PC-9 (cell line): ENCODE results near the gene EPHX1. TPM values are rescaled to one million over a fixed set of nuclear protein-coding genes. Genes with fewer than 3 reads are reported as not detected.

ENCODE experiments used
- BruUV-seq: library from RNA; stranded (reverse); fragments of 400-500 nt; replicated peaks from 2 replicates; lab custom pipeline; 2021; lab: Mats Ljungman, UMichigan
- CTCF ChIA-PET: fragments of 300-600 bp; sonication (Branson Sonifier 250); formaldehyde crosslinking; loops from one replicate; lab custom pipeline; 2022; ENCODE audit warnings: antibody characterized with exemption; lab: Charles Lee
- POLR2A ChIA-PET: fragments of 300-600 bp; sonication (Branson Sonifier 250); formaldehyde crosslinking; loops from one replicate; lab custom pipeline; 2022; ENCODE audit warnings: antibody characterized with exemption; ENCODE audit not compliant: unreplicated experiment; lab: Charles Lee
- DNase-seq, 2 experiments: peaks; one replicate each; pipeline versions ENCODE4 v3.0.0 to v3.0.0-alpha.2; 2015 to 2022; ENCODE audit warnings: mixed read lengths in 1 of 2
- H2AFZ ChIP-seq: fragments of 200-600 bp; sonication (generic); 2 replicates; pipeline ENCODE4 v1.8.1; 2017; ENCODE audit warnings: antibody characterized with exemption
- H3F3A ChIP-seq: fragments of 200-600 bp; sonication (generic); 2 replicates; pipeline ENCODE4 v1.8.1; 2017; ENCODE audit warnings: antibody characterized with exemption, mild to moderate bottlenecking, low read depth; ENCODE audit not compliant: insufficient read depth
- H3K27ac ChIP-seq: fragments of 200-600 bp; sonication (generic); 2 replicates; pipeline ENCODE4 v1.6.1; 2016; ENCODE audit warnings: mixed run types
- H3K27me3 ChIP-seq: fragments of 200-600 bp; sonication (generic); 2 replicates; pipeline ENCODE4 v1.6.1; 2016; ENCODE audit warnings: low read depth, mixed run types; ENCODE audit not compliant: insufficient read depth
- H3K36me3 ChIP-seq: fragments of 200-600 bp; sonication (generic); 2 replicates; pipeline ENCODE4 v1.6.1; 2016; ENCODE audit warnings: low read depth, mixed run types
- H3K4me1 ChIP-seq: fragments of 200-600 bp; sonication (generic); replicated peaks from 2 replicates; pipeline ENCODE4 v1.6.1; 2016; ENCODE audit warnings: mixed run types; ENCODE audit not compliant: insufficient read depth
- H3K4me2 ChIP-seq: fragments of 200-600 bp; sonication (generic); 2 replicates; pipeline ENCODE4 v1.6.1; 2017; ENCODE audit warnings: mixed run types
- H3K4me3 ChIP-seq: fragments of 200-600 bp; sonication (generic); 2 replicates; pipeline ENCODE4 v1.6.1; 2016; ENCODE audit warnings: mixed run types
- H3K79me2 ChIP-seq: fragments of 200-600 bp; sonication (generic); 2 replicates; pipeline ENCODE4 v1.6.1; 2017; ENCODE audit warnings: low read depth, mixed run types
- H3K9me2 ChIP-seq: fragments of 200-600 bp; sonication (generic); 2 replicates; pipeline ENCODE4 v1.8.1; 2017; ENCODE audit warnings: mild to moderate bottlenecking; ENCODE audit not compliant: insufficient read depth
- H3K9me3 ChIP-seq: fragments of 200-600 bp; sonication (generic); 2 replicates; pipeline ENCODE4 v1.8.1; 2016; ENCODE audit warnings: low read depth; ENCODE audit not compliant: insufficient read depth
- H4K20me1 ChIP-seq: fragments of 200-600 bp; sonication (generic); 2 replicates; pipeline ENCODE4 v1.8.1; 2017; ENCODE audit not compliant: insufficient read depth
- EZH2 ChIP-seq: fragments of 200-600 bp; sonication (generic); IDR thresholded peaks from 2 replicates; pipeline ENCODE4 v1.8.0; 2017; ENCODE audit warnings: antibody characterized with exemption, low read depth
- intact Hi-C: fragments of 100-400 bp; cut with micrococcal nuclease; formaldehyde crosslinking; loops from one replicate; pipeline ENCODE4 v1.10.0; 2022; ENCODE audit not compliant: unreplicated experiment
- total RNA-seq: library from RNA; stranded (reverse); gene quantifications from 2 replicates; pipeline ENCODE4 v1.2.3, GENCODE V29; 2021
- TF ChIP-seq, protein P1 (sequence below): fragments of 200-600 bp; sonication (generic); conservative IDR thresholded peaks from 2 replicates; pipeline ENCODE4 v1.6.1; 2017; ENCODE audit warnings: mixed run types, antibody characterized with exemption, mild to moderate bottlenecking, moderate library complexity

Gene EPHX1
- total RNA-seq, 1 experiment from 2014 or later = 313 TPM

DNA sequence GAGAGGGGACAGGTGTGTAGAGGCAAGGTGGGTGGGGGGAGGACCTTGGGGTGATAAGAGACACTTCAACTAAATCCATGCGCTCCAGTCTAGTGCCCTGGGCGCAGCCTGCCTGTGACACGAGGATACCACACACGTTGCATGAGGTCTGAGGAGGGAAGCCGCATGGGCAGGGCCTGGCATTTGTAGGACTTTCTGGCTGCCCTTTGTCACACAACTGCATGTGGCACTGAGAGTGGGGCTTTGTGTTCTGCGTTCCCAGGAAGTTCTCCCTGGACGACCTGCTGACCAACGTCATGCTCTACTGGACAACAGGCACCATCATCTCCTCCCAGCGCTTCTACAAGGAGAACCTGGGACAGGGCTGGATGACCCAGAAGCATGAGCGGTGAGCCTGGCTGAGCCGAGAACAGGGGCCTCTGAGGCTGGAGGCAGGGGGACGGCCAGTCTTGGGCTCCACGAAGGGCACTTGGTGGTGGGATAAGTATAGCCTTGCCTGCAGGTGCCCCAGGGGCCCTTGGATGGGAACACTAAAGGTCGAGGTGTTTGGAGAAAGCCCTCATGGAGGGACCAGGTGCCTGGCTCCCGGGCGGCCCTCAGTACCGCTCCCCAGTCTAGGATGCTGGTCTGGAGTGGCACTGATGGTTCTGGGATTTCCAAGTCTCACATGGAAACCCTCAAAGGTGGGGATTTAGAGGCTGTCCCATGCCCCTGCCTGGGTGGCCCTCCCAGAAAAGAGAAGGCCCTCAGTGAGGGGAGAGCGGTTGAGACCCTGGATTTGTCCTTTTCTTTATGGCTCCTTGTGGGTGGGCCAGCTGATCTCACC lies 34.5 kb downstream of the EPHX1 start:
- DNase-seq = no peak
- Histone ChIP-seq H3F3A (peaks cover 64% of the 10 kb centered on the region), H3K4me1 (no peaks in the 10 kb centered on the region), H4K20me1 (peaks cover 10% of the 10 kb centered on the region; the same call in 1 of the 2 replicates), H3K27ac (no peak overlapping the region), H3K9me2 (no peaks in the 10 kb centered on the region), H3K4me3 (no peak overlapping the region), H3K79me2 (no peaks in the 10 kb centered on the region), H3K27me3 (no peaks in the 10 kb centered on the region), H3K9me3 (no peaks in the 10 kb centered on the region), H3K4me2 (no peak overlapping the region), H3K36me3 (peaks cover 20% of the 10 kb centered on the region; the same call in 1 of the 2 replicates), H2AFZ (no peak overlapping the region)
- intact Hi-C loops = loop anchor here (1.0 to 10.0 kb wide), 3 partner anchors 67 to 363 kb away; partner anchors contain the start of gene SRP9
- ChIA-PET POLR2A (no interaction called here), CTCF (interaction anchor here (0.6 to 0.7 kb wide), 2 partner anchors 20 to 107 kb away, joined by 3 to 4 read pairs; no protein-coding TSS in a partner anchor)
- TSS peak; percentile 12 for BruUV-seq
- TF ChIP-seq EZH2 = no peak
- TF ChIP-seq, protein P1, sequence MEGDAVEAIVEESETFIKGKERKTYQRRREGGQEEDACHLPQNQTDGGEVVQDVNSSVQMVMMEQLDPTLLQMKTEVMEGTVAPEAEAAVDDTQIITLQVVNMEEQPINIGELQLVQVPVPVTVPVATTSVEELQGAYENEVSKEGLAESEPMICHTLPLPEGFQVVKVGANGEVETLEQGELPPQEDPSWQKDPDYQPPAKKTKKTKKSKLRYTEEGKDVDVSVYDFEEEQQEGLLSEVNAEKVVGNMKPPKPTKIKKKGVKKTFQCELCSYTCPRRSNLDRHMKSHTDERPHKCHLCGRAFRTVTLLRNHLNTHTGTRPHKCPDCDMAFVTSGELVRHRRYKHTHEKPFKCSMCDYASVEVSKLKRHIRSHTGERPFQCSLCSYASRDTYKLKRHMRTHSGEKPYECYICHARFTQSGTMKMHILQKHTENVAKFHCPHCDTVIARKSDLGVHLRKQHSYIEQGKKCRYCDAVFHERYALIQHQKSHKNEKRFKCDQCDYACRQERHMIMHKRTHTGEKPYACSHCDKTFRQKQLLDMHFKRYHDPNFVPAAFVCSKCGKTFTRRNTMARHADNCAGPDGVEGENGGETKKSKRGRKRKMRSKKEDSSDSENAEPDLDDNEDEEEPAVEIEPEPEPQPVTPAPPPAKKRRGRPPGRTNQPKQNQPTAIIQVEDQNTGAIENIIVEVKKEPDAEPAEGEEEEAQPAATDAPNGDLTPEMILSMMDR = no peak

DNA sequence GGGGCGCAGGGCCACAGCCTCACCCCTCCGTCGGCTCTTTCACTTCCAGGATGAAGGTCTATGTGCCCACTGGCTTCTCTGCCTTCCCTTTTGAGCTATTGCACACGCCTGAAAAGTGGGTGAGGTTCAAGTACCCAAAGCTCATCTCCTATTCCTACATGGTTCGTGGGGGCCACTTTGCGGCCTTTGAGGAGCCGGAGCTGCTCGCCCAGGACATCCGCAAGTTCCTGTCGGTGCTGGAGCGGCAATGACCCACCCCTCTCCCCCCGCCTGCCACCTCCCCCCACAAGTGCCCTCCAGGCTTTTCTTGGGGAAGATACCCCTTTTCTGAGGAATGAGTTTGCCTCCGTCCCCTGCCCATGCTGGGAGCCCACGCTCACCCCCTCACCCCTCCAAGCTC lies 35.2 kb downstream of the EPHX1 start:
- POLR2A ChIA-PET = interaction anchor here (0.5 to 0.6 kb wide), 3 partner anchors 27 to 337 kb away, joined by 4 to 11 read pairs (median 4); partner anchors contain the start of gene SRP9
- Histone ChIP-seq H3F3A (peaks cover 57% of the 10 kb centered on the region), H3K4me1 (no peaks in the 10 kb centered on the region), H3K27ac (no peak overlapping the region), H3K4me2 (no peak overlapping the region), H3K27me3 (no peaks in the 10 kb centered on the region), H3K4me3 (no peak overlapping the region), H2AFZ (no peak overlapping the region), H3K9me2 (no peaks in the 10 kb centered on the region), H3K36me3 (peaks cover 20% of the 10 kb centered on the region; the same call in 1 of the 2 replicates), H4K20me1 (peaks cover 10% of the 10 kb centered on the region; the same call in 1 of the 2 replicates), H3K79me2 (no peaks in the 10 kb centered on the region), H3K9me3 (no peaks in the 10 kb centered on the region)
- CTCF ChIA-PET = interaction anchor here (0.6 to 0.7 kb wide), 2 partner anchors 19 to 108 kb away, joined by 3 to 4 read pairs; no protein-coding TSS in a partner anchor
- intact Hi-C loops = loop anchor here (1.0 to 10.0 kb wide), 3 partner anchors 68 to 364 kb away; partner anchors contain the start of gene SRP9
- TF ChIP-seq EZH2 = no peak
- TF ChIP-seq, protein P1 = no peak
- BruUV-seq = no TSS peak
- no peak for DNase-seq

DNA sequence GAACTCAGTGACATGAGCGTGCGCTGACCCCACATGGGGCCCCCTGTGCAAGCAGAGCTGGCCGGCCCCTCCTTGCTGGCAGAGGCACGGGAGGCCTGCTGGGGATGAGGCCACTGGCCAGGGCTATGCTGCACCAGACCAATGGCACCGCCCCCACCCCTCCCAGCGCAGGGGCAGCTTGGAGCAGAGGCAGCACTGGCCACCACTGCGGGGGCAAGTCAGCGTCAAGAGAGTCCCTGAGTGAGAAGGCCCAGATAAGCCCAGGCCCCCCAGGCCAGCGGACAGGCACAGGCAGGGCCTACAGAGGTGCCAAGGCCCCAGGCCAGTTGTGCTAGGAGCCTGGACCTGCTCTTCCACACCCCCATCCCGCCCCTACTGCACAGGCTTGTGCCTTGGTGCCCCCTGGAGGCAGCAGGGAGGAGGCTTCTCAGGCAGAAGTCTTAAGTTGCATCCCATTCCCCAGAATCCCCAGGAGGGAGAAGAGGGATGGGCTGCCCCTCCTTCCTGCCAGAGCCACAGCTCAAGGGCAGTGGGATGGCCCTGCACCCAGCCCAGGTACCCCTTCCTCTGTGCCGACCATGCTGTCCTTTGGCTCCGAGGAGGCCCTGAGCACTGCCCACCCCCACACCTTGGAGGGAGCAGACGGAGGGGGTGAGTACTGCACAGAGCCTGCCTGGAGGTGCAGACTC lies 35.8 kb downstream of the EPHX1 start:
- TF ChIP-seq, protein P1 = peak; percentile 81
- no peak for TF ChIP-seq EZH2
- Histone ChIP-seq H3K36me3 (peaks cover 20% of the 10 kb centered on the region; the same call in 1 of the 2 replicates), H2AFZ (no peak overlapping the region), H3K4me1 (no peaks in the 10 kb centered on the region), H4K20me1 (peaks cover 10% of the 10 kb centered on the region; the same call in 1 of the 2 replicates), H3K9me2 (no peaks in the 10 kb centered on the region), H3K4me2 (no peak overlapping the region), H3K4me3 (no peak overlapping the region), H3F3A (peaks cover 57% of the 10 kb centered on the region), H3K79me2 (no peaks in the 10 kb centered on the region), H3K27me3 (no peaks in the 10 kb centered on the region), H3K9me3 (no peaks in the 10 kb centered on the region), H3K27ac (no peak overlapping the region)
- ChIA-PET POLR2A (interaction anchor here (0.5 to 0.6 kb wide), 3 partner anchors 27 to 337 kb away, joined by 4 to 11 read pairs (median 4); partner anchors contain the start of gene SRP9), CTCF (interaction anchor here (0.6 to 0.7 kb wide), 3 partner anchors 18 to 122 kb away, joined by 3 to 4 read pairs (median 4); no protein-coding TSS in a partner anchor)
- DNase-seq = peak; percentile 68 to 80
- no TSS peak for BruUV-seq
- intact Hi-C loops = loop anchor here (1.0 to 10.0 kb wide), 3 partner anchors 68 to 364 kb away; partner anchors contain the start of gene SRP9
